Activated CD4-positive, CD25-positive, alpha-beta regulatory T cell treated with anti-CD3 and anti-CD28 coated beads, Interleukin-2, amount 50 U/mL, for 24 hours (primary cell): Measurements from ENCODE around the gene LMNA.

ENCODE experiments used
- ATAC-seq, 2 donors: fragments of 150-1000 bp; cut with Tn5 transposase; one replicate each; pipeline ENCODE4 v1.10.0; 2021; ENCODE audit warnings: mild to moderate bottlenecking in 1 of 2, moderate library complexity in 1 of 2

LMNA gene

DNA sequence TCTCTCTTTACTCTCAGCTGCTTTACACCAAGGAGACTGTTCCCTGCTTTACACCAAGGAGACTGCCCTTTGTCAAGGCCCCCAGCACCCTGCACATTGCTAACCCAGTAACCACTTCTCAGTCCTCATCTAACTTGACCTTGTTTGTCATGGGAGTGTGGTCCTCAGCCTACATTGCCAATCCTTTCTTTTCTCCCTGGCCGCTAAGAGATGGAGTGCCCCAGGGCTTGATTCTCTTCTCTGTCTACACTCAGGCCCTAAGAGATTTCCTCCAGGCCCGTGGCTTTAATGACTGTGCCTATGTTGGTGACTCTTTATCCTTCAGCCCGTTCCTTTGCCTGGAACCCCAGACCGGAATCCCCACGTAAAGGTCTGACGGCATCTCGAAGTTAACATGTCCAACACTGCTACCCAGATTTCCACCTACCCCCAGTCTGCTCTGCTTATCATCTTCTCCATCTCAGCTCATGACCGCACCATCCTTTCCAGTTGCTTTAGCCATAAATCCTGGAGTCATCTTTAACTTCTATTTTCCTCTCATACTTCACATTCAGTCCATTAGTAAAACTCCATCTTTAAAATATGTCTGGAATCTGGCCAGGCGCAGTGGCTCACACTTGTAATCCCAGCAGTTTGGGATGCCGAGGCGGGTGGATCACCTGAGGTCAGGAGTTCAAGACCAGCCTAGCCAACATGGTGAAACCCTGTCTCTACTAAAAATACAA, 29.4 kb downstream of the LMNA start:
- no peak for ATAC-seq

DNA sequence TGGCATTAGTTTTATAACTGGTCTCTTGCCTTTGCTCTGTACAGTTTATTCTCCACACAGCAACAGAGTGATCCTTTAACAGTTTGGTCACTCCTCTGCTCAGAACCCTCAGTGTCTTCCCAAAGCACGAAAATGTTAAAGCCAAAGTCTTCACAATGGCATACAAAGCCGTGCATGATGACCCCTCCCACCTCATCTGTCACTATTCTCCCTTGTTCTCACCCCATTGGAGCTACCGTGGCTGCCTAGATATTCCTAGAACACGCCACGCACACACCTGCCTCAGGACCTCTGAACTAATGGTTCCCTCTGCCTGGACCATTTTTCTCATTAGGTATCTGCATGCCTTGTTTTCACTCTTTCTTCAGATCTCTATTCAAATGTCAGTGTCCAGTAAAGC, 30.2 kb downstream of the LMNA start:
- no peak for ATAC-seq

DNA sequence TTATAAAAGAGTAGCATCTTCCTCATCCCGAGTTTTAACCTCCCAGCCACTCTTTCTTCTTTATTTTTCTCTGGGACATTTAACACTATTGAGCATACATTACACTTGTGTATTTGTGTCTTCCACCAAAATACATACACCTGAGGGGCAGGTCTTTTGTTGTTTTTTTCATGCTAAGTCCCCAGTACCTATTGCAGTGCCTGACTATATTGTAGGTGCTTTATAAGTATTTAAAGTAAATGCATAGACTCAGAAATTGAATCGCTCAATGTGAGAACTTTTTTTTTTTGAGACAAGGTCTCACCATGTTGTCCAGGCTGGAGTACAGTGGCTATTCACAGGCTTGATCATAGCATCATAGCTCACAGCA, 31.1 kb downstream of the LMNA start:
- no peak for ATAC-seq

DNA sequence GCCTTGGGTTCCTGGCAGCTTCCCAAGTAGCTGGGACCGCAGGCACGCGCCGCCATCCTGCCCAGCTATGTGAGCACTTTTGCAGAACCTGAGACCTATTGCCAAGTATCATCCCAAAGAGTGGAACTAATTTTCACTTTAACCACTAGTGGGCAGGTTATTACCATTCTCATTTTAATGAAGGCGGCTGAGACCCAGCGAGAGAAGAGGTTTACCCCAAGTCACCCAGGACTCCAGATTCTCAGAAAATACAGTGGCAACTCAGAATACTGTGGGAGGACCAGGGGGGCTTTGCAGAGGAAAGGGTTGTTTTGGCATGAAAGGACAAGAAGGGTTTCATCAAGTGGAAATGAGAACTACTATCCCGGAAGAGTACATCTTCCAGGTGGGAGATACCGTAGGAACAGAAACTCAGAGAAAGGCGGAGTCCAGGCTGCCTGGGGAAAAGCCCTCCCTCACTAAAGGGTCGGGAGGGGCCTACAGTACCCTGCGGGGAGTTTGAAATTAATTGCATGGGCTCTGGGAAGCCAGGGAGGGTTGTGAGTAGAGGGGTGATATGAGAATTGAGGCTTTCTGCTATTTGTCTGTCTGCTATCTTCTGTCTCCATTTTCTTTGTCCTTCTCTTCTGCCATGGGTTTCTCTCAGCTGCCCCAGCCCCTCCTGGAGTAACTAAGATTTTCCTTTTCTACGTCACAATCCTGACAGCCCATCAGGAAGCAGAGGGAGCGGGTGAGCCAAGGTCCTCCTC, 31.7 kb downstream of the LMNA start:
- ATAC-seq: peak; percentile 82 to 86

DNA sequence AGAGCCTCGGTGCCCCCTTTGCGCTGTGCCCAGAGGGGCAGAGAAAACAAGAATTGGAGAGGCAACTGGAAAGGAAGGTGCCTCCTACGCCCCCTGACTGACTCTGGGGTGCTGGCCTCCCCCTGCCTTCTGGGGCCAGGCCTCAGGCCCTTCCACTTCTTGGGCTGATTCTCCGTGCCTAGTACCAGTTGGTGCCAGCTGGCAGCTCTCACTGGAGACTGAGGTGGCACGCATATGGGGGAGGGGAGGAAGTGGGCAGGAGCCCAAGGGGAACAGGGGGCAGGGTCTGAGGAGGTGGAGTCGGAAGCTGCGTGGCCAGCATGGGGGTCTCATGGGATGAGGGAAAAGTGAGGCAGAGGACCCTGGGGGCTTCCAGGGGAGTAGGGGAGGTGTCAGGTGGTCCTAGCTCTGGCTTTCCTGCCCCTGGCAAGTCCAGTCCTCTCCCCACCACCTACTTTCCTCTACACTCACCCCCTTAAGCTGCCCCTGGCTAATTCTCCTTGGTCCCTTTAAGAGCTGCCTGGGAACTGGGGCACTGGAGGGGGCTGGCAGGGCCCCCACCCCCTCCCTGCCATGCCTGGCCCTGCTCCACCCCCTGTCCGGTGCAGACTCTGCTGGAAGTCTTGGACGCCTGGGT, 32.4 kb downstream of the LMNA start:
- ATAC-seq: no peak

DNA sequence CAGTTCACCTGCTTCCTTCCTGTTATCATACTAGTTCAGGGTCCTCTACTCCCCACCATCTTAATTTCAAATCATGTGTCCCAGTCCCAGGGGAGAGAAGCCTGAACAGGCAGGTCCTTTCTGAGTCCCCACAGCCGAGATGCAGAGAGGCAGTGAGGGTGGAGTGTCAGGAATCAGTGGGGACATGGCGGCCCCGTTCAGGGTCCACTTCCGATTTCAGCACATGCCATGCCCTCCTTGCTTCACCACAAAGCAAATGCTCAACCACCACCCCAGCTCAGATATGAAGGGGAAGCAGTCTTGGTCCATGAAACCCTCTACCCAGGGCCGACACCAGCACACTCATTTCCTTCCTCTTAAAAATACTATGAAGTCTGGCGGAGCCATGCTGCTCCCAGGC, 33.7 kb downstream of the LMNA start:
- no peak for ATAC-seq

DNA sequence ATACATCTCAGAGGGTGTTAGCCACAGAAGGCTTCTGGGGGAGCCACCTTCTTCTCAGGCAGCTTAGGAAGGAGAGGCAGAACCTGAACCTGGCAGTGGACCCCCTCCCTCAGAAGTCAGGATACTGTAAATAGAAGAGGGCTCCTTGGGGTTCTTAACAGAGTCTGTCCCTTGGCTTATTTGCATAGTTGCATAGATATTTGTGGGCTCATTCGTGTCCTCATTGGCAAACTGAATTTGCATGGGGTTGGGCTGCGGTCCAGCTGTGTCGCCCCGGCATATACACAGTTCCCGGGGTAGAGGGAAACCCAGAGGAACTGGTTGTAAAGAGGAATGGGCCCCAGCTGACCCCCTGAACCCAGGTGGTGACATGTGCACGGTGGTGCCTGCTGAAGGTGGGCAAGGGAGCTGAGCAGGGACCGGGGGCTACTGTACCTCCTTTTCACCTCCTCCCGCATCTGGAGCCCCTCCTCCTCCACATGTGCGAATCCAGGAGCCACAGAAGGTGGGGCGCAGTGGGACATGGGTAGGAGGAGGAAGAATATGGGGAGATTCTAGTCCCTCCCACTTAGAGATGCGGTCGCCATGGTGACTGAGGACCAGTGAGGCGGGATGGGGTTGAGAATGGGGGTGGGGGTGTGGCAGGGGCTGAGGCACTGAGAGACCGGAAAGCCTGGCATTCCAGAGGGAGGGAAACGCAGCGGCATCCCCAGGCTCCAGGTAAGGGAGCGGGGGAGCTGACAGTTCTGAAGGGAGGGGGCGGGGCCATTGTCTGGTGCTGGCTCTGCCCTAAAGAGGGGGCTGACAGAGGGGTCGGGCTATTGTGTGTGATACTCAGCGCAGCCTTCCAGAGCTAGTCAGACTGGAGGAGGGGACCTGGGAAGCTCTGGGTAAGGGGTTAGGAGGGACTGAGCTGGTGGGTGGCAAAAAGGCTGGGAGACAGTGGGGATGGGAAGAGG, 35.1 kb downstream of the LMNA start:
- ATAC-seq: no peak

DNA sequence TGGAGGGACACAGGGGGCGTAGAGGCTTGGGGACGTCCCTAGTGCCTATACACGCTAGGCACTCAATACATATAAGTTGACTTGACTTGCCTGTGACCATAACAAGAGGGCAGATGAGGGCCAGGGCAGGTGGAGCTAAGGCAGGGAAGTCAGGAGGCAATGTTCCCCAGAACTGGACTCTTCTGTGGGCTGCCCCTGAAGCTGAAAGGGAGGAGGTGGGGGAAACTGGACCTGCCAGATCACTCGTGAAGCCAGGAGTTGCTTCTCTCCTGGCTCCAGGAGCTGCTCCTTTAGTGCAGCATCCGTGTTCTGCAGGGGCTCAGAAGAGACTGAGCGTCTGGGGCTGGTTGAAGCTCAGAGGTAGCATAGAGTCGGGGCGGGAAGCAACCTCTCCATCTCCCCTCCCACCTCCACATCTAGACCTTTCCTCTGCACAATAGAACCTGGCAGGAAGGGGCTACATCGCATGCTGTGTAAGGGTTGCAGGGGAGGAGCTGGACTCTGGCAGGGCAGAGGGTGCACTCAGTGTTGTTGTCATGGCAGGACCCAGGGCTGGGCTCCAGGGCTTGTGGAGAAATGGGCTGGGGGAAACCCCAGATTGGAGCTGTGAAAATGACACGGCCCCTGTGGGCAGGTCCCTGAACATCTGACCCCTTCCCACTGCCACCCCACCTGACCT, 36.0 kb downstream of the LMNA start:
- no peak for ATAC-seq

DNA sequence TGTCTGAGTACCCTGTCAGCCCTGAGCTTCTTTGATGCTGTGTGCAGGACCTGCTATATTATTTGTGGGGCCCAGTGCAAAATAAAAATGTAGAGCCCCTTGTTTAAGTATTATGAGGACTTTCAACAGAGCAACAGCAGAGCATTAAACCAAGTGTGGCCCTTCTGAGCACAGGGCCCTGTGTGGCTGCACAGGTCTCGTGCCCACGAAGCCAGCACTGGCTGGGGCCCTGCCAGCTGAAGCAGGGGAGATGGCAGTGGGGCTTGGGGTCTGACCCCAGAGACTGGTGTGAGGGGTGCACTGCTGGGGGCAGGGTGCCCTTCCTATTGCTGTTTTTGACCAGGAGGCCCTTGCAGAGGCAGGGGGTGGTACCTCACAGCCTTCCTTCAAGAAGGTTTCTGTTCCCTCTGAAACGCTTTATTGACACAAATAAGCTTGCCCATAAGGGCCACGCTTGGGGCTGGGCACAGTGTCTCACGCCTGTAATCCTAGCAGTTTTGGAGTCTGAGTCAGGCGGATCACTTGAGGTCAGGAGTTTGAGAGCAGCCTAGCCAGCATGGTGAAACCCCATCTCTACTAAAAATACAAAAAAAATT, 36.7 kb downstream of the LMNA start:
- no peak for ATAC-seq

DNA sequence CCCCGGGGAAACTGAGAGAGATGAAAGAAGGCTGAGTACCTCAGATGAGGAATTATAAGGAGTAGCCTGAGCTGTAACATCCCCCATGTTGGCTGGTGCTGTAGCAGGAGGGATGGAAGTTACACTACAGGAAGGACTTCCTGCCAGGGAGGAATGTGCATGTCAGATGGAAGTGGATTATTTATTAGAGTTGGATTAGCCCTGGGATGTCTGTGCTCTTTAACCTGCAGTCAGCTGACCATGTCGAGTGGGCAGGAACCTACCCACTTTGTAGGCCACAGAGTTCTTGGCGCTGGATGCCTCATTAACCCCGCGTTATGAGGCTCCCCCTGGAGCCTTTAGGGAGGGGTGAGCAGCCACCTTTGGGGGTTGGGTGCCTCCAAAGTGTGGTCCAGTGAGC, 38.1 kb downstream of the LMNA start:
- ATAC-seq: no peak

DNA sequence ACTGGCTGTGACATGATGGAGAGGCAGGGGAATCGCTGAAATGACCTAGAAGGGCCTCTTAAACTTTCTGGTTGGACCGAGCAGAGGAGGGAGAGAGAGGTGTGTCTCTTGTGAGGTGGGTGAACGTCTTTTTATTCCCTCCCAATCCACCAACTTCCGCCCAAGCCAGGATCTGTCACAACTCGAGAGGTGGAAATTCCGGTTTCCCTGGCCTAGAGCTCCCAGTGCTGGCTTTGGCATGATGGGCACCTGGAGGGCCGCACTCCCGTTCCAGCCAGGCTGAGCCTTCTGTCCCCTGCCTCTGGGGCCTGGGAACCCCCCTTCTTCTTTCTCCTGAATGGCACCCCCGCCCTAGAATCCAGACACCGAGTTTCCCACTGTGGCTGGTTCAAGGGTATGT, 38.9 kb downstream of the LMNA start, which contains the start of gene SEMA4A:
Gene SEMA4A (plus strand): TSS at position 224 of the 400 bp plus-strand sequence. CDS start 994 bp downstream, outside the sequence.
- ATAC-seq: no peak

DNA sequence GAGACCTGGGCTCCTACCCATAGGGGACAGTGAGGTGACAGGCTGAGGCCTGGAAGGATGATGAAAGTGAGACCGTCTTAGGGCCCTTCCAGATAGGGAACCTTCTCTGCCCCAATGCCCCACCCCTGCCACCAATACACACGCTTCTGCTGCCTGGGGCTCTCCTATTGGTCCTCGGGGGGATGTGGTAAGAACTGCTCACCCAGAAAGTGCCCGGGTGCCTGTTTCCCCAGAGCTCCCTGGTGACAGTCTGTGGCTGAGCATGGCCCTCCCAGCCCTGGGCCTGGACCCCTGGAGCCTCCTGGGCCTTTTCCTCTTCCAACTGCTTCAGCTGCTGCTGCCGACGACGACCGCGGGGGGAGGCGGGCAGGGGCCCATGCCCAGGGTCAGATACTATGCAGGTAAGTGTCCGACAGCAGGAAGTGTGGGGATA, 39.8 kb downstream of the LMNA start:
- peak; percentile 74 to 77 for ATAC-seq

DNA sequence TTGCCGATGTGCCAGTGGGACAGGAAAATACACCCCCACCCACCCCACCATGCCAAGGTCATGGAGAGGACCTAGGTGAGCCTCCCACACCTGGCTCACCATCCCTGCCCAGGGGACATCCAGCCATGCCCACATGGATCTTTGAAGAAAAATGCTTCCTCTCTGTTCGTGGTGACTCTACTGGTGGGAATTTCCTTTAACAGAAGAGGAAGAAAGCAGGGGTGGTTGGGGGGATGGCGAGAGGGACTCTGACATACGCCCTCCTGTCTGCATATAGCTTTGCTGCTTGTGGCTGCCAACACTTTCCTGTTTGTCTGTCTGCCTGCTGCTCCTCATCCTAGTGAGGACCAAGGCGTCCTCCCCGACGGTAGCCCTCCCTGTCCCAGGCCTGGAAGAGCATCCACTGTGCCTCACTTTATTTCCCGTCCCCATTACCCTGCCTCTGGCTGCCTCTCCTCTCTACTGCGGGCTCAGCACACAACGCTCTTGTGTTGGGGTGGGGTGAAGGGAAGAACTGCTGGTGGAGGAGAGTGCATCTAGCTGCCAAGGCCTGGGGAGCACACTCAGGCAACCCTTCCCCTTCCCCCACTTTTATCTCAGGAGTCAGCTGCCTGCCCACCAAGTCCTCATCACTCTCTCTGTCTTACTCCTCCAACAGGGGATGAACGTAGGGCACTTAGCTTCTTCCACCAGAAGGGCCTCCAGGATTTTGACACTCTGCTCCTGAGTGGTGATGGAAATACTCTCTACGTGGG, 41.4 kb downstream of the LMNA start:
- ATAC-seq: no peak

DNA sequence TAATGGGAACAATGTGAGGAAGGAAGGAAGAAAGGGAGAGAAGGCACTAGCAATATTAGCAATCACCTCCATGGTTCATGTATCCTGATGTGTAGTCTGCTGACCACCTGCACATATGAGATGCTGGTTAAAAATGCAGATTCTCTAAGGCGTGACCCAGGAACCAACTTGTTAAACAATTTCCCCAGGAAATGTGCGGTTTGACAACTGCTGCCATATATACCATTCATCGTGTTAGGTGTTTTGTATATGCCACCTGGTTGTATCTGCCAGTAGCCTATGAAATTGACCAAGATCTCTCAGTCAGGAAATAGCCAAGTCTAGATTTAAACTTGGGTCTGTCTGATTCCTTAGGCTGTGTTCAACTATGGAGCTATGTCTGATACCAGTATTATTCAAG, 43.0 kb downstream of the LMNA start:
- ATAC-seq: no peak

DNA sequence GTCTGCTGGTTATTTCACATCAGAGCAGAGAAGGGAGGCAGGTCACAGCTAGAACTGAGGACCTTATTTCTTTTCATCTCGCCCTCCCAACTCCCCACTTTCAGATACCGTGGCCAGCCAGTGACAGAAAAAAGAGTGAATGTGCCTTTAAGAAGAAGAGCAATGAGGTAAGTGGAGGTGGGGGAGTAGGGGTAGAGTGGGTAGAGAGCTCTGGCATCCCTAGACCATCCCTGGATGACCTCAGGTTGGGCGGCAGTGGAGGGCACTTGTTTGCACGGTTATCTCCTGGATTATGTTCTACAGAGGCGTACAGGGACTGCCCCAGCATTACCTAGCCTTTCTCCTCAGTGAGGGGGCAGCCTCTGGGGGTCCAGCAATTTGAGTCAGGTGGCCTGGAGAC, 43.5 kb downstream of the LMNA start:
- no peak for ATAC-seq

DNA sequence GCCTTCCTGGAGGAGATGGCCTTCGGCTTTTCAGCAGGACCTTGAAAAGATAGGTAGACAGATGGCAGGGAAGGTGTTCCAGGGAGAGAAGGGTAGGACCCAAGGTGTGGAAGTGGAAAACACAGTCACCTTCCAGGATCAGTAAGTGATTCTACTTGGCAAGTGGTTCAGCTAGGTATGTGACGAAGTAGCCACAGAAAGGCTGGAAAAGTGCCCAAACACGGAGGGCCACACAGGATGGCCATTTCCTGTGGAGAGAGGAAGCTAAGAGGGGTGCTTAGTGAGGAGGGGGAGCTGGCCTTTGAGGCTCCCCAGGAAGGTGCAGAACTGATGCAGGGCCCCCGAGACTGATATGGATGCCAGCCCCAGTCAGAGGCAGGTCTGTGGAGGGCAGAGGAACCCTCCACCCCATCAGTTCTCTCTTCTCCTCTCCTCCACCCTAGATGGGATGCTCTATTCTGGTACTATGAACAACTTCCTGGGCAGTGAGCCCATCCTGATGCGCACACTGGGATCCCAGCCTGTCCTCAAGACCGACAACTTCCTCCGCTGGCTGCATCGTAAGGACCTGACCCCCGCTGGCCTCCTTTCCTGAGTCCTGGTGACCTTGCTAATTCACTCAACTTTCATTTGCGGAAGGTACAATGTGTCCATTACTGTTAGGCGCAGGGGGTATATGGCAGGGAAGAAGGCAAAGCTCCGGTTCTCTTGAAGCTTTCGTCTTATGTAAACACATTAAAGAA, 45.7 kb downstream of the LMNA start:
- no peak for ATAC-seq

DNA sequence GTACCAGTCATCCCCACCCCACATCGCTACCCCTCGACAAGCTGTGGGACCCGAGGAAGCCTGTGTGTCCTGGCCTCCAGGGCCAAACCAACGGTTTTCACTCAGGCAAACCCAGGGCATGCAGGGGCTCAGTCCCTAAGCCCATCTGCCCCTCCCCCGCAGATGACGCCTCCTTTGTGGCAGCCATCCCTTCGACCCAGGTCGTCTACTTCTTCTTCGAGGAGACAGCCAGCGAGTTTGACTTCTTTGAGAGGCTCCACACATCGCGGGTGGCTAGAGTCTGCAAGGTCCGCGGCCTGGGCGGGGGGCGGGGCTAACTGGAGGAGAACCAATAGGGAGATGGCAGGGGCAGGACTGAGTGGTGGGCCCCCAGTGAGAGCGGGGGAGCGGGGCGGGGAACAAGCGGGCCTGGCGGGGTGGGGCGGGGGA, 46.2 kb downstream of the LMNA start:
- ATAC-seq: peak; percentile 79 to 81

DNA sequence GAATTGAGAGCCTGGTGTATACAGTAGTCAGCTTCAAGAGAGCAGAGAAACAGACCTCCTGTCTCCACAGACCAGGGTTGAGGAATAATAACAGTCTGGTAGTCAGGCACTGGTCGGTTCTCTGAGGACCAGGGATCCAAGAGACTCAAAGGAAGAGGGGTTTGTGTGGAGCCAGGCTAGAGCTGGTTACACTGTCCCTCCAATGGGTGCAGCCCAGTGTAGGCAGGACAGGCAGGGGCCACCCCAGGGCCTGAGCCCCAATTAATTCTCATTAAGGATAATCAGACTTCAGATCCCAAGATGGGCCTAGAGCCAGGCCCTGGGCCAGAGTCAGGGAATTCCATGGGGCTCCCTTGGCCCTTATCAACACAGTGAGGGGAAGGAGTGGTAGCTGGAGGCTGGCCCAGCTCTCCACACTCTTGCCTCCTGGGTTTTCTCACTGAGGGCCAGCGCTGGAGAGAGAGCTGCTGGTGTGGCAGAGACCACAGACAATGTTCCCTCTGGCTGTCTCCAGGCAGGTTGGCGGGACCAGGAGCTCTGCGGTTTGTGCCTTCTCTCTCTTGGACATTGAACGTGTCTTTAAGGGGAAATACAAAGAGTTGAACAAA, 48.0 kb downstream of the LMNA start:
- no peak for ATAC-seq

DNA sequence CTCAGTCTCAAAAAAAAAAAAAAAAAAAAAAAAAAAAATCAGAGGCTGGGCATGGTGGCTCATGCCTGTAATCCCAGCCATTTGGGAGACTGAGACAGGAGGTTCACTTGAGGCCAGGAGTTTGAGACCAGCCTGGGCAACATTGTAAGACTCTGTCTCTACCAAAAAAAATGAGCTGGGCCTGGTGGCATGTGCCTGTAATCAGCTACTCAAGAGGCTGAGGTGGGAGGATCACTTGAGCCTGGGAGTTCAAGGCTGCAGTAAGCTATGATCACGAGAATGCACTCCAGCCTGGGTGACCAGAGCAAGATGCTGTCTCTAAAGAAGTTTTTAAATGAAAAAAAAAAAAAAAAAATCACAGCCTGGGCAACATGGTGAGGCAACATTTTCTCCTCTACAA, 49.2 kb downstream of the LMNA start:
- ATAC-seq: no peak
